ENCODE data around the gene FOSB. TPM values are rescaled to one million over a fixed set of nuclear protein-coding genes. Genes with fewer than 3 reads are reported as not detected.

FOSB gene
- total RNA-seq, 1 experiment from 2014 or later: 0.42 TPM

DNA sequence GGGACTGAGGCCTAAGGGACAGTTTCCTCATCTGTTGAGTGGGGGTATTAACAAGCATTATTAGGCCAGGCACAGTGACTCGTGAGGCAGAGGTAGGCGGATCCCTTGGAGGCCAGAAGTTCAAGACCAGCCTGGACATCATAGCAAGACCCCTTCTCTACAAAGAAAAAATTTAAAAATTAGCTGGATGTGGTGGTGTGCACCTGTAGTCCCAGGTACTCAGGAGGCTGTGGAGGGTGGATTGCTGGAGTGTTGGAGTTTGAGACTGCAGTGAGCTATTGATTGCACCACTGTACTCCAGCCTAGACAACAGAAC, 11.3 kb upstream of the FOSB start:
- DNase-seq (ENCODE audit: low read depth, low spot score): no peak
- in situ Hi-C loops (cut with HindIII; ENCODE audit: low pct_unique_long_range_greater_than_20kb, low sequenced_read_pairs): no loop called here

DNA sequence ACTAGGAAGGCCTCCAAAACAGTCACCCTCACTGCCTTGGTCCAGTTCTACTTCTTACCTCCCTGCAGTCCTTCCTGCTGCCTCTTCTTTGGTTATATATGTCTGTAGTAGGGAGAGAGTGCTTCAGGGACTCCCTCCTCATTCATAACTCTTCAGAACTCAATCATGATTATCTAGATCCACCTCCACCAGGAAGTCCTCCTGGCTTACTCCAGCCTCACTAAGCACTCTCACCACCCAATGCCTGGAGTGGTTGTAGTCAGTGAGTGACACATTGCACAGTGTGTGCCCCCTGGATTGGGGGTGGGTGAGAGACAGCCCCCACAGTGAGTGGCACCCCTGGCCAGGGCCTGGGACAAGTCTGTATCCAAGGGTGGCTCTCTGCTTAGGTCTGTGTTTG, 10.0 kb upstream of the FOSB start:
- DNase-seq (ENCODE audit: low read depth, low spot score): no peak
- in situ Hi-C loops (cut with HindIII; ENCODE audit: low pct_unique_long_range_greater_than_20kb, low sequenced_read_pairs): no loop called here

DNA sequence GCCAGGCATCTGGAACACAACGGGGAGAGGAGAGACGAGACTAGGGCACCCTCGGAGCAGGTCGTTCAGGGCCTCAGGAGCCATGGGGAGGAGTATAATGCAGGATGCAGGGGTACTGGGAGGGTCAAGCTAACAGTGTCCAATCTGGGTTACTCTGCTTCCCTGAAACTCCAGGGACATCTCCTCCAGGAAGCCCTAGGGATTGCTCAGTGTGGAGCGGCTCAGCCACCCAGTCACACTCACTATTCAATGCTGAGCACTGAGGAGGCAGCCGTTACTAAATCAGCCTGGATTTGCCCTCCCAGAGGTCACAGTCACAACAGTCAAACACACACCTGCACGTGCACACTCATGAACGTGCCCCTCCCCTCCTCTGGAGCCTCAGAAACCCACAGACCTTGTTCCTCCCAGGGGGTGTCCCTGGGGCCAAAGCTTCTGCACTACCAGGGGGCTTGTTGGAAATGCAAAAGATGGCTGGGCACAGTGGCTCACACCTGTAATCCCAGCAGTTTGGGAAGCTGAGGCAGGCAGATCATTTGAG, 6.9 kb upstream of the FOSB start:
- no peak for DNase-seq (ENCODE audit: low read depth, low spot score)
- in situ Hi-C loops (cut with HindIII; ENCODE audit: low pct_unique_long_range_greater_than_20kb, low sequenced_read_pairs): no loop called here

DNA sequence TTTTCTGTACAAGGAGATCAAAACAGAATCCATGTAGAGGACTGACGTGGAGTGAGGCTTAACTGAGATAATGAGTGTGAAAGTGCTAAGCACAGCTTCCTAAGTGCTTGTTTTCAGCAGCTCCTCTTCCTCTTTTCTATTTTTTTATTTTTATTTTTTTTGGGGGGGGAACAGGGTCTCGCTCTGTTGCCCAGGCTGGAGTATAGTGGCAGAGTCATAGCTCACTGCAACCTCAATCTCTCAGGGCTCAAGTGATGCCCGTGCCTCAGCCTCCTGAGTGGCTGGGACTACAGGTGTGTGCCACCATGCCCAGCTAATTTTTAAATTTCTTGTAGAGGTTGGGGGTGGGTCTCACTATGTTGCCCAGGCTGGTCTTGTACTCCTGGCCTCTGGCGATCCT, 5.6 kb upstream of the FOSB start:
- DNase-seq (ENCODE audit: low read depth, low spot score): no peak
- in situ Hi-C loops (cut with HindIII; ENCODE audit: low pct_unique_long_range_greater_than_20kb, low sequenced_read_pairs): no loop called here

DNA sequence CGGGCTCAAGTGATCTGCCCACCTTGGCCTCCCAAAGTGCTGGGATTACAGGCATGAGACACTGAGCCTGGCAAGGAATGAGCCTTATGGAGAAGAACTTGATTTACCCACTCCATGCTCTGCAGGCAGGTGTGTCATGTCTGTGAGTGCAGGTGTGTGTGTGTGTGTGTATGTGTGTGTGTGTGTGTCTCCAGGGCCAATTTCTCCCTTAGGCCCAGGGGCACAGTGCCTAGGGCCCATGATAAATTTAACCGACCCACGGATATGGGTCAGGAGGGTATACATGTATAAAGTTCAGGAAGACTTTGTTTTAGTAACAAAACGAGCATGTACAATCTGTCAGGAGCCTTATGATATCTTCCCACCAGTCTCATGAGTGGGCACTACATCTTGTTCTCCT, 4.6 kb upstream of the FOSB start:
- in situ Hi-C loops (cut with HindIII; ENCODE audit: low pct_unique_long_range_greater_than_20kb, low sequenced_read_pairs): no loop called here
- no peak for DNase-seq (ENCODE audit: low read depth, low spot score)

DNA sequence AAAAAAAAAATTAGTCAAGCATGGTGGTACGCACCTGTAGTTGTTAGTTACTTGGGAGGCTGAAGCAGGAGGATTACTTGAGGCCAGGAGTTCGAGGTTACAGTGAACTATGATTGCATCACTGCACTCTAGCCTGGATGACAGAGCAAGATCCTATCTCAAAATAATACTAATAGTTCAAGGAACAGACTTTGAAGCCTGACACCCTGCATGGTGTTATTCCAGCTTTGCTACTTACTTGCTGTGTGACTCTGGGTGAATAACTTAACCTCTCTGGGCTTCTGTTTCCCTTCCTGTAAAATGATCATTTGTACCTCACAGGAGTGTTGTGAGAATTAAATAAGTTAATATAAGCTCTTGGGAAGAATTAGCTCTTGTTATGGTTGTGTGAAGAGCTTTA, 3.5 kb upstream of the FOSB start:
- in situ Hi-C loops (cut with HindIII; ENCODE audit: low pct_unique_long_range_greater_than_20kb, low sequenced_read_pairs): no loop called here
- DNase-seq (ENCODE audit: low read depth, low spot score): no peak

DNA sequence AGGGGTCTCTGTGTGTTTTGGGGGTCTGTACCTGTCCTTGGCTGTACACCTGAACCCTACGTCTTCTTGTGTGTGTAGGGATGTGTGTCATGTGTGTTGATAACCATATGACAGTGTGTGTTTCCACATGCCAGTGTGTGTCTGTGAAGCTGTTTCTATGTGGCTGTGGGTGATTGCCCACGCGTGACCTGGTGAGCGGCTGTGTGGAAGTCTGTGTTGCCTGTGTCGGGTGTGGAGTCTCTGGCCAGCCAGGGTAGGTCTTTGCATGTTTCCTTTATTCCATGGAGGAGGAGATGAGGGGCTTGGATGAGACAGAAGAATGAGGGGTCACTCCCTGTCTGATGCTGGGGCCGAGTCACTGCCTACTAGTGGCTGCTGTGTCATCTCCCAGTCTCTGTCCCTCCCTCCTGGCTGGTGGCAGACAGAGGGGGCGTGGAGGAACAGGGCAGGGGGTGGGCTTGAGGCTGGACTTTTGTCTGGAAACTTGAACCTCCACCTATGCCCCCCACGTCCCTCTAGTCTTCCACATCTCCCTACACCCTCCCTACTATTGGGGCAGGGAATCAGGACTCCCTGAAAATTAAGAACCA, 2.8 kb upstream of the FOSB start:
- in situ Hi-C loops (cut with HindIII; ENCODE audit: low pct_unique_long_range_greater_than_20kb, low sequenced_read_pairs): no loop called here
- DNase-seq (ENCODE audit: low read depth, low spot score): no peak

DNA sequence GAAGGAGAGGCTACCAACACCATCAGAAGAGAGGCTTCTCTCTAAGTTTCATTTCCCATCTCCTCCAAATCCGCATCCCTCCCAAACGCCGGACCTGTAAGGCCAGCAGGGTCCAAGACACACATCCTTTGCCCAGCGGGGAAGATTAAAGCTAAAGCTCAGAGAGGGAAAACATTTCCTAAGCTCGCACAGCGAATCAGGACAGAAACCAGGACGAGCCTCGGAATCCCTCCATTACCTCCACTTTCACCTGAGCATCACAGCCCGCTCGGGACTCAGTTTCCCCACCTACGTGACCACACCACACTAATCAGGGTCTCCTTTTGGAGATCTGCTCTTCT, 711 bp upstream of the FOSB start:
- in situ Hi-C loops (cut with HindIII; ENCODE audit: low pct_unique_long_range_greater_than_20kb, low sequenced_read_pairs): no loop called here
- DNase-seq (ENCODE audit: low read depth, low spot score): peak; percentile 3

DNA sequence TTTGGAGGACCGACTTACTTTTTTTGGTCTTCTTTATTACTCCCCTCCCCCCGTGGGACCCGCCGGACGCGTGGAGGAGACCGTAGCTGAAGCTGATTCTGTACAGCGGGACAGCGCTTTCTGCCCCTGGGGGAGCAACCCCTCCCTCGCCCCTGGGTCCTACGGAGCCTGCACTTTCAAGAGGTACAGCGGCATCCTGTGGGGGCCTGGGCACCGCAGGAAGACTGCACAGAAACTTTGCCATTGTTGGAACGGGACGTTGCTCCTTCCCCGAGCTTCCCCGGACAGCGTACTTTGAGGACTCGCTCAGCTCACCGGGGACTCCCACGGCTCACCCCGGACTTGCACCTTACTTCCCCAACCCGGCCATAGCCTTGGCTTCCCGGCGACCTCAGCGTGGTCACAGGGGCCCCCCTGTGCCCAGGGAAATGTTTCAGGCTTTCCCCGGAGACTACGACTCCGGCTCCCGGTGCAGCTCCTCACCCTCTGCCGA, 409 bp downstream of the FOSB start:
- in situ Hi-C loops (cut with HindIII; ENCODE audit: low pct_unique_long_range_greater_than_20kb, low sequenced_read_pairs): no loop called here
- no peak for DNase-seq (ENCODE audit: low read depth, low spot score)

DNA sequence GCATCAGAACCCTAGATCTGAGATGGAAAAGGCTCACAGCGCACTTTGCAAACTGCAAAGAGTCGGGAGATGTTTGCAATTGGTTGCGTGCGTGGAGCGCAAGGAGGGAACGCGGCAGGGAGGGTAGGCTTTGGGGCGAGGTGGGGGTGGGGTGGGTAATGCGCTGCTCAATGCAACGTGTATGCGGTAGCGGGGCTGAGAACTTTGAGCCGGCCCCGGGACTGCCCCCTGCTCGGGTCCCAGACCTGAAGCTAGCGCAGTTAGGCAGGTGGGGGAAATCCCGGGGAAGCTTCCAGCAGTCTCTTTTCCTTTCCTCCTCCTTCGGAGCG, 971 bp downstream of the FOSB start:
- DNase-seq (ENCODE audit: low read depth, low spot score): no peak
- in situ Hi-C loops (cut with HindIII; ENCODE audit: low pct_unique_long_range_greater_than_20kb, low sequenced_read_pairs): no loop called here

DNA sequence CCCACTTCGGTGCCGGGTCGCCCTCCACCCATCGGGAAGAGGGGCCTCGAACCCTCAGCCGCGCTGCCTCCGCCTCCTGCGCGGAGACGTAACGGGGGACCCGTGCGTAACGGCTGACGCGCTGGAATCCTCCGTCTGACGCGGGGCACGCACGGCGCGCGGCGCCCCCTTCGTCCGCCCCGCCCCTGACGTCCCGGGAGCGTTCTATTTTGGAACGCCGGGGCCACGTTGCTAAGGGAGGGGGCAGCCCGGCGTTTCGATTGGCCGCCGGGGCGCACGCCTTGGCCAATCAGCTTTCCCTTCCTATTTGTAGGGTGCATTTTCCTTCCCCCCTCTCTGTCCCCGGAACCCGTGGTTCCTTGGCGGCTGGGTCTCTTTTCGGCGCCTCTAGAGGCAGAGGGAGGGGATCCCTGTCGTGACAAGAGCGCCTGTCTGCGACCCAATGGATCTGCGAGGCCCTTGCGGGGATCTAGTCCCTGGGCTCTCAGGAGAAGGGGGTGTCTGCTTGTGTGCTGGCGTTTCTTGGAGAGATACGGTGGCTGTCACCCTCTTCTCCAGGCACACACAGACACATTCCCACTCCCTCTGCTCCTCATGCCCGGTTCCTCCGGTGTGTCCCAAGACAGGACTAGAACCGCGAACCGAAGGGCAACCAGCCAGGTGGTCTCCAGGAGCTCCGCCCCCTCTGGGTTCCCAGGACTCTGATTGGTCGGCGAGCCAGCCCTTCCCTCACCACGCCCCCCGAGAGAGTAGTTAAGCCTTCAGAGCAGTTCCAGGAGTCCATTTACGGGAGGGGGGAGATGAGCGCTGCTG, 1.5 kb downstream of the FOSB start:
- in situ Hi-C loops (cut with HindIII; ENCODE audit: low pct_unique_long_range_greater_than_20kb, low sequenced_read_pairs): no loop called here

DNA sequence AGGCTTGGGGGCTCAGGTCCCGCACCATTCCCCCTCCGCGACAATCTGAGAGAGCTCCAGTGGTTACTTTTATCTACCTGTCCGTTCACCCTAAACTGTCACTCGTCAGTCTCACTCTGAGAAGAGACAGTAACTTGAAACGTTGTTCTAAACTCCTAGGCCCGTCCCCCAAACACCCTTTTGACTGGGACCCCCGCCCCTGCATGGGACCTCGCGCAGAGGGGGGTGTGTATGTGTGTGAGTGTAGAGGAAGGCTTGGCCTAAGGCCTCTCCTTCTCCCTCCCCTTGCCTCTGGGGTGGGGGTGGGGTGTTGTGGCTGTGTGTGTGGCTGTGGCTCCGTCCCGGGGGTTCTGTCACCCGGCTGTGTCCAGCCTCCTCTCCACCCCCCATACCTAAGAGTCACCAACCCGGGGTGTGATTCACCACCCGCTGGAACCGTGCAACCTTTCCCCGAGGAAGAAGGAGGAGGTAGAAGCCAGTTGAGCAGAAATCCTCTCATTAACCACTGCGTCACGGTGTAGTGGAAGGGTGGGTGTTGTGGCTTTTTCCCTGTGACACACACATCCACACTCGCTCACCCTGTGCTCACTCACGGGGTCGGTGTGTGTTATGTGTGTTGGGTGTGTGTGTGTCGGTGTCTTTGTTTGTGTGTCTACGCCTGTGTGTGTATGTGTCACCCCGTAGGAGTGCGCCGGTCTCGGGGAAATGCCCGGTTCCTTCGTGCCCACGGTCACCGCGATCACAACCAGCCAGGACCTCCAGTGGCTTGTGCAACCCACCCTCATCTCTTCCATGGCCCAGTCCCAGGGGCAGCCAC, 2.4 kb downstream of the FOSB start:
- no peak for DNase-seq (ENCODE audit: low read depth, low spot score)
- in situ Hi-C loops (cut with HindIII; ENCODE audit: low pct_unique_long_range_greater_than_20kb, low sequenced_read_pairs): no loop called here

More for the DNA sequence above, 1.5 kb downstream of the FOSB start:
- peak; percentile 93 for DNase-seq (ENCODE audit: low read depth, low spot score)

DNA sequence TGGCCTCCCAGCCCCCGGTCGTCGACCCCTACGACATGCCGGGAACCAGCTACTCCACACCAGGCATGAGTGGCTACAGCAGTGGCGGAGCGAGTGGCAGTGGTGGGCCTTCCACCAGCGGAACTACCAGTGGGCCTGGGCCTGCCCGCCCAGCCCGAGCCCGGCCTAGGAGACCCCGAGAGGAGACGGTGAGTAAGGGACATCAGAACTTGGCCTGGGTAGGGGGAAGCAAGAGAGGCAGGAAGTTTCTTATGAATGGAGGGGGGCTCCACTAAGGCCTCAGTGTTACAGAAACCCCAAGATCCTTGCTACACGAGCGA, 2.9 kb downstream of the FOSB start:
- DNase-seq (ENCODE audit: low read depth, low spot score): no peak

DNA sequence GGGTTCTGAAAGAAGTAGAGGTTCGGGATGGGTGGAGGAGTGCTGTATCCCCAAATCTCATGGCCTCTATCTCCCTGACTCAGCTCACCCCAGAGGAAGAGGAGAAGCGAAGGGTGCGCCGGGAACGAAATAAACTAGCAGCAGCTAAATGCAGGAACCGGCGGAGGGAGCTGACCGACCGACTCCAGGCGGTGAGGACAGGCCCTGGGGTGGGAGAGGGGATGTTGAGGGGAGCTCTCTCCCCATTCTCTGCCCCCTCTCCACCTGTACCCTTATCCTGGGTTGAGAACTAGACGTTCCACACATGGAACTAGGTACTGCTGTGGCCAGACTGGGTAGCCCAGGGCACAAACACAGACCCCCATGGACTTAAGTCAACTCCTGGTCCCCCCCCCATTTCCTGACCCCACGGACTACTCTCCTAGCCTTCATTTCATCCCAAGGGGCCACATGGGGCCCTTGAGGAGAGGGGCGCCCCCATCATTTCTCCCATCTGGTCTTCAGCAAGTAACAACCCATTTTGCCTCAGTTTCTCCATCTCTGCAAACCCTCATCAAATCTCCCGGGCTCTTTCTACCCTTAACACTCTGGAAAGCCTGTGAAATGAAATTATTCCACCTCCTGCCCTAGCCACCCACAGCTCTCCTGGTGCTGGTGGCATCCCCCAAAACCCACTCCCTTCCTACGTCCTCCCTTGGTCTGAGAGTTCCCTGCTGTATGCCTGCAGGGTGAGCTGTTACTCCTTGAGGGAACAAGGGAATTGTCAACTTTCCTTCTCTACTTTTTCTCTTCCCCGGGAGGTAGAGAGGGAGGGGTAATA, 3.5 kb downstream of the FOSB start:
- in situ Hi-C loops (cut with HindIII; ENCODE audit: low pct_unique_long_range_greater_than_20kb, low sequenced_read_pairs): no loop called here
- DNase-seq (ENCODE audit: low read depth, low spot score): no peak

More for the DNA sequence above, 2.9 kb downstream of the FOSB start:
- in situ Hi-C loops (cut with HindIII; ENCODE audit: low pct_unique_long_range_greater_than_20kb, low sequenced_read_pairs): no loop called here

DNA sequence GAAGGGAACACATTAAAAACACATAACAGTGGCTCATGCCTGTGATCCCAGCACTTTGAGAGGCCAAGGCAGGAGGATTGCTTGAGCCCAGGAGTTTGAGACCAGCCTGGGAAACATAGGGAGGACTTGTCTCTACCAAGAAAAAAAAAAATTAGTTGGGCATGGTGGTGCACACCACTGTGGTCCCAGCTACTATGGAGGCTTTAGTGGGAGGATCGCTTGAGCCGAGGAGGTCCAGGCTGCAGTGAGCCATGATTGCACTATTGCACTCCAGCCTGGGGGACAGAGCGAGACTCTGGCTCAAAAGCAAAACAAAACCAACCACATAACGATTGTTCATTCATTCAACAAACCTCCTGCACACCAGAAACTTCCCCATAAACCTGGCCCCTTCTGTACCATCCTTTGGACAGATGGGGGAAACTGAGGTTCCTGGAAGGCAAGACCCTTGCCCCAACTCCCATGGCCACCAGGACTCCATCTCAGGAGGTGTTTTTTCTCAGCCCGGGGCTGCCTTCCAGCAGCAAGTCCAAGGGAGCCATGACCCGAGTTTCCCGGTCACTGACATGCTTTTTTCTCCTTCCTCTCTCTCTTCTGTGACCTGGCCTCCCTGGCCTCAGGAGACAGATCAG, 4.3 kb downstream of the FOSB start:
- DNase-seq (ENCODE audit: low read depth, low spot score): no peak
- in situ Hi-C loops (cut with HindIII; ENCODE audit: low pct_unique_long_range_greater_than_20kb, low sequenced_read_pairs): no loop called here

DNA sequence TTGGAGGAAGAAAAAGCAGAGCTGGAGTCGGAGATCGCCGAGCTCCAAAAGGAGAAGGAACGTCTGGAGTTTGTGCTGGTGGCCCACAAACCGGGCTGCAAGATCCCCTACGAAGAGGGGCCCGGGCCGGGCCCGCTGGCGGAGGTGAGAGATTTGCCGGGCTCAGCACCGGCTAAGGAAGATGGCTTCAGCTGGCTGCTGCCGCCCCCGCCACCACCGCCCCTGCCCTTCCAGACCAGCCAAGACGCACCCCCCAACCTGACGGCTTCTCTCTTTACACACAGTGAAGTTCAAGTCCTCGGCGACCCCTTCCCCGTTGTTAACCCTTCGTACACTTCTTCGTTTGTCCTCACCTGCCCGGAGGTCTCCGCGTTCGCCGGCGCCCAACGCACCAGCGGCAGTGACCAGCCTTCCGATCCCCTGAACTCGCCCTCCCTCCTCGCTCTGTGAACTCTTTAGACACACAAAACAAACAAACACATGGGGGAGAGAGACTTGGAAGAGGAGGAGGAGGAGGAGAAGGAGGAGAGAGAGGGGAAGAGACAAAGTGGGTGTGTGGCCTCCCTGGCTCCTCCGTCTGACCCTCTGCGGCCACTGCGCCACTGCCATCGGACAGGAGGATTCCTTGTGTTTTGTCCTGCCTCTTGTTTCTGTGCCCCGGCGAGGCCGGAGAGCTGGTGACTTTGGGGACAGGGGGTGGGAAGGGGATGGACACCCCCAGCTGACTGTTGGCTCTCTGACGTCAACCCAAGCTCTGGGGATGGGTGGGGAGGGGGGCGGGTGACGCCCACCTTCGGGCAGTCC, 5.0 kb downstream of the FOSB start:
- no peak for DNase-seq (ENCODE audit: low read depth, low spot score)
- in situ Hi-C loops (cut with HindIII; ENCODE audit: low pct_unique_long_range_greater_than_20kb, low sequenced_read_pairs): no loop called here

DNA sequence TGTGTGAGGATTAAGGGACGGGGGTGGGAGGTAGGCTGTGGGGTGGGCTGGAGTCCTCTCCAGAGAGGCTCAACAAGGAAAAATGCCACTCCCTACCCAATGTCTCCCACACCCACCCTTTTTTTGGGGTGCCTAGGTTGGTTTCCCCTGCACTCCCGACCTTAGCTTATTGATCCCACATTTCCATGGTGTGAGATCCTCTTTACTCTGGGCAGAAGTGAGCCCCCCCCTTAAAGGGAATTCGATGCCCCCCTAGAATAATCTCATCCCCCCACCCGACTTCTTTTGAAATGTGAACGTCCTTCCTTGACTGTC, 5.5 kb downstream of the FOSB start:
- DNase-seq (ENCODE audit: low read depth, low spot score): no peak
- in situ Hi-C loops (cut with HindIII; ENCODE audit: low pct_unique_long_range_greater_than_20kb, low sequenced_read_pairs): no loop called here

All from SK-MEL-5 (cell line).